HG03139 (cell line): ENCODE measurements around the gene EGR1.
"Not testable (repeated sequence)": the region's sequence is repeated elsewhere in the genome, so short reads cannot be mapped to it uniquely, and the experiment has no call there.

Source experiments
- ATAC-seq: cut with Tn5 transposase; IDR thresholded peaks from one replicate; pipeline ENCODE4 v1.9.1; 2021; ENCODE audit not compliant: unreplicated experiment

EGR1 gene

DNA sequence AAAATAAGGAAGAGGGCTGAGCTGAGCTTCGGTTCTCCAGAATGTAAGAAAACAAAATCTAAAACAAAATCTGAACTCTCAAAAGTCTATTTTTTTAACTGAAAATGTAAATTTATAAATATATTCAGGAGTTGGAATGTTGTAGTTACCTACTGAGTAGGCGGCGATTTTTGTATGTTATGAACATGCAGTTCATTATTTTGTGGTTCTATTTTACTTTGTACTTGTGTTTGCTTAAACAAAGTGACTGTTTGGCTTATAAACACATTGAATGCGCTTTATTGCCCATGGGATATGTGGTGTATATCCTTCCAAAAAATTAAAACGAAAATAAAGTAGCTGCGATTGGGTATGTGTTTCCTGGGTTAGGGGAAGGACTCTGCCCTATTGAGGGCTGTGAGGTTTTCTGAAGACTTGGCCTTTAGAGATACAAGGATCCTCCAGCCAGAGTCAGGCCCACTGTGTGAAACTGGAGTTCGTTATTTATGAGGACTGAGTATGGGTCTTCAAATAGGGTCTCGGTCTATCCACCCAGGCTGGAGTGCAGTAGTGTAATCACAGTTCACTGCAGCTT is 3.8 kb downstream of the EGR1 start:
- ATAC-seq = no peak

DNA sequence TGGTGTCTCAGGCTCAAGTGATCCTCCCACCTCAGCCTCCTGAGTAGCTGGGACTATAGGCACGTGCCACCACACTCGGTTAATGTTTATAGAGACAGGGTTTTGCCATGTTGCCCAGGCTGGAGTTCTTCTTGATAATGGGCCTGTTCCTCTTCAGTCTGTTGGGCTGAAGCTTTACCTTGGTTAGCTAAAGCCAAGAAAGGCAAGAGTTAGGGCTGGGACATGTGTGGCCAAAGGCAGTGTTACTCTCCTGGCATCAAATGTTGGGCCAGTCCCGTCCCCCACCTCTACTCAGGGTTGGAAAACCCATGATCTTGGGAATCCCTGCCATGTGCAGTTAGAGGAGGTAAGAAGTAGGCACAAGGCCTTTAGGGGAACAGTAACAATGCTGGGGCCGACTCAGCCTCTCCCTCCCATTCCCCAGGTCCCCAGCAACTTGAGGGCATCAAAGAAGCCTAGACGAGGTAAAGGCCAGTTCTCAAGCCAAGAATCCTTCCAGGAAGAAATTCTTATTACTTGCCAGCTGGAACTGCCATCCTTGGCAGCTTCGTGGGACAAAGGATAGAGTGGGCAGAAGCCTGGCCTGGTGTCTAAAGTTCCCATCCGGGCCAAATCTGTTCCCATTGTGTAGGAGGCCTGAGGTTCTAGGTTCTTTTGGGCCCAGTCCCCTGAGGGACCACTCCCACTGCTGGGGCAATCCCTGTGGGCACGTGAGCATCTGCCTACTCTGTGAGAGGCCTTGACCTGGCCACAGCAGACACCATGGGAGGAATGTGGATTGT is 4.5 kb downstream of the EGR1 start:
- no peak for ATAC-seq

DNA sequence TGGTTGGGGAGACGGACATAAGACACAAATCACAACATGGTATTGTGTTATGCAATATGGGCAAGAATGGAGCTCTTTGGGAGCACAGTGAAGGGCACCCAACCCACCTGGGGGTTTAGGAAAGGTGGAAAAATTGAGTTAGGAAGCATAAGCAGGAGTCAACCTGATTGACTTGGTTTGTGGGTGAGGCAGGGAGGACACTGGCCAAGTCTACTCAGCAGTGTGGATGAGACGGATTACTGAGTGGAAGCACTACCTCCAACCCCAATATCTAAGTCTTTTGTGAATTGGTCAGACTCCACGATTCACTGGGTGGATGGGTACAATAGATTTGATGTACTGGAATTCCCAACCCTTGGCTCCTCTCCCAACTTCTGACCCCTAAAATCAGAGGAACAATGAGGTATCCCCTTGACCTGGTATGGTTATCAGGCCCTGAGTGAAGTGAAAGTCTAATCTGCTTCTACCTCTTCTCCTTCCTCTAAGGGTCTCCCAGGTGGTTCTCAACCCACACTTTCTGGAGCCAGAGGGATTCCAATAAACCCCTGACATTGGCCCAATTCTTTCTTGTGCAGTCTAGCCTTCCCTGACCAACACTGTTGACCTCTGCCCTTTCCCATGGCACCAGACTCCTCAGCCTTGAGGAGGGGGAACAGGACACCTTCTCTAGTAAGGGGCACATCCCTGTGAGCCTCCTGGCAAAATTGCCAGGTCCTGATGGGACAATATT is 5.2 kb downstream of the EGR1 start:
- ATAC-seq = no peak

DNA sequence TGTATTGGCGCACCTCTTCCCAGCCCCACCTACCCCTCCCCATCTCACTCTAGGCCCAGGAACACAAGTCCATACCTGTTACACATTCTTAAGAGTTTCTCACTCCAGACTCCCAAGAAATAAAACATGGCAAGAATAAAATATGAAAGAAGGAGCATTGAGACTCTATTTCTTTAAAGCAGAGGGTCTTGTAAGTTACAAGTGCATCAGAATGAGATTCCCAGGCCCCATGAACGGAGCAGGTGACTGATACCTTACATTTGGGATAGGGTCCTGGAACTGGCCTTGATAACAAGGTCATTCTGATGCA is 5.7 kb downstream of the EGR1 start:
- ATAC-seq = no peak

DNA sequence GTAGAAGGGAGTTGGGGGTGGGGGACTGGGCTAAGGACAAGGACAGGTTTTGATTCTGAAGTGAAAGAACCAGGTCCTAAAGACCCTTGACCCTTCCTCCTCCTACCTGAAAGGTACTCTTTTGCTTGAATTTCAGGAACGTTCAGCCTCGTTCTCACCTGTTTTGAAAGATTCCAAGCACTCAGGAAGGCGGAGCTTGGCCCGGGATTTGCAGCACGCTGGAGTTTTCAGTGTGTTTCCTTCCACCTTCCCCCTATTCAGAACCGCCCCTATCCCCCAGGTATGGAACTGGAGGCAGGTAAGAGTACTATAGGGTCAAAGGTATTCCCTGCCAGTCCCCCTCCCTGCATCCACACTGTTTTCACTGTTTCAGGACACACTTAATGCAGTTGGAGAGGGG is 7.1 kb downstream of the EGR1 start:
- ATAC-seq = no peak

DNA sequence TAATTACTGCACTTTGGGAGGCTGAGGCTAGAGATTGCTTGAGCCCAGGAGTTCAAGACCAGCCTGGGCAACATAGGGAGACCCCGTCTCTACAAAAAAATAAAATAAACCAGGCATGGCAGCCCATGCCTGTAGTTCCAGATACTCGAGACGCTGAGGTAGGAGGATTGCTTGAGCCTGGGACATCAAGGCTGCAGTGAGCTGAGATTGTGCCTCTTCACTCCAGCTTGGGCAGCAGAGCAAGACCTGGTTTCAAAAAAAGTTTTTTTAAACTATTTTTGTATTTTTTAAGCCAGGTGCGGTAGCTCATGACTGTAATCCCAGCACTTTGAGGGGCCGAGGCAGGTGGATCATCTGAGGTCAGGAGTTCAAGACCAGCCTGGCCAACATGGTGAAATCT is 7.9 kb downstream of the EGR1 start:
- not testable (repeated sequence) for ATAC-seq

DNA sequence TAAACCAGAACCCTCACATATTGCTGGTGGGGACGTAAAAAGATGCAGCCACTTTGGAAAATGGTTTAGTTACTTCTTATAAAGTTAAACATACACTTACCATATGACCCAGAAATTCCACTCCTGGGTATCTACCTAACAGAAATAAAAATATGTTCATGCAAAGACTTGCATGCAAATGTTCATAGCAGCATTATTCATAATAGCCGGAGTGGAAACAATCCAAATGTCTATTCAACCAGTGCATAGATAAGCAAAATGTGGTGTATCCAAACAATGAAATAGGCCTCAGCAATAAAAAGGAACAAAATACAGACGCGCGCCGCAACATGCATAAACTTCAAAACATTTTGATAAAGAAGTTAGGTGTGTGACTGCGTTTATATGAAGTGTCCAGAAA is 11.6 kb downstream of the EGR1 start:
- ATAC-seq = no peak

DNA sequence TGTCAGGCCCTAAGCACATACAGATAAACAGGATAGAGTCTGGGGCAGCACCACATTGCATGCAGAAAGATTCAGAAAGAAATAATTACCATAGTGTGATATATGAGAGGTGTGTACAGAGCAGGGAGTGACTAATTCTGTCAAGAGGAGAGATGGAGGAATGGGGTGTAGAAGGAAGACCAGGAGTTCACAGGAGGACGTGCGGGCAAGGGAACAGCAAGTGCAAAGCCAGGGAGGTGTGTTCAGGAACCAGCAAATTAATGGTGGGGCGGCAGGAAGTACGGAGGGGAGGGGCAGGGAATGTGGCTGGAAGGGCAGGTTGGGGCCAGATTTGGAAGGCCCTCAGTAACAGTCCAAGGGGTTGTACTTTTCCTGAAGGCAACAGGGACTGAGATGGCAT is 17.4 kb downstream of the EGR1 start:
- ATAC-seq = no peak

DNA sequence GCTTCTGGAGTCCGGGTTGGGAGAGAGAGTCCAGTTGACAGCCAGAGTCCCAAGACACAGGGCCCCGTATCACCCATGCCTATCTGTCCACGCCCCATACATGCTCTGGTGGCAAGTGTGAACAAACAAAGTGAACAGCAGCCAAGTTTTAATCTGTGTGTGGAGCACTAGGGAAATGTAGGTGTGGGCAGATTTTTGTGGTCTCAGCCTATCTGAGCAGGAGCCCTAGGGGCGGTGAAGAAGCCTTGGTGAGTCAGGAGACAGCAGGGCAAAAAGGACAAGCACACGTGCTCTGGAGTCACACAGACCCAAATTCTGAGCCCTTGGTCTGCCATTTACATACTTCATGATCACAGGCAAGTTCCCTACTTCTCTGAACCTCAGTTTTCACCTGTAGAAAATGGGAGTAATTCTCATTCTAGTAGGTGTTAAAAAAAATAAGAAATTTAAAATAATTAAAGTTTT is 23.2 kb downstream of the EGR1 start:
- no peak for ATAC-seq

DNA sequence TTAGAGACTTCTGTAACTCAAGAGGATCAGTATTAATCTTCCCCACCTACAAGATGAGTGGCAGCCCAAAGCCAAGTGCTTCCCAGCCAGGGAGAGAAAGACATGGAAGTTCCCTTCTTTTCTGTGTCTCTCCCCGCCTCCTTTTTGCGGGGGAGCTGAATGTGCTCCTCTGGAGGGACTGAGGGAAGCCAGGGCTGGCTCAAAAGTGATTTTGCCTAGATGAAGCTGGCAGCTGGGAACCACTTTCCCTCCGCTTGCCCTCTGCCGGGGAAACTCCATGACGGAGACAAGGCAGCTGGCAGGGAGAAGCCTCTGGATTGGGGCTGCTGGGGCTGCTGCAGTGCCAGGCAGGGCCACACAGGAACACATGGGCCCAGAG is 24.4 kb downstream of the EGR1 start:
- no peak for ATAC-seq

DNA sequence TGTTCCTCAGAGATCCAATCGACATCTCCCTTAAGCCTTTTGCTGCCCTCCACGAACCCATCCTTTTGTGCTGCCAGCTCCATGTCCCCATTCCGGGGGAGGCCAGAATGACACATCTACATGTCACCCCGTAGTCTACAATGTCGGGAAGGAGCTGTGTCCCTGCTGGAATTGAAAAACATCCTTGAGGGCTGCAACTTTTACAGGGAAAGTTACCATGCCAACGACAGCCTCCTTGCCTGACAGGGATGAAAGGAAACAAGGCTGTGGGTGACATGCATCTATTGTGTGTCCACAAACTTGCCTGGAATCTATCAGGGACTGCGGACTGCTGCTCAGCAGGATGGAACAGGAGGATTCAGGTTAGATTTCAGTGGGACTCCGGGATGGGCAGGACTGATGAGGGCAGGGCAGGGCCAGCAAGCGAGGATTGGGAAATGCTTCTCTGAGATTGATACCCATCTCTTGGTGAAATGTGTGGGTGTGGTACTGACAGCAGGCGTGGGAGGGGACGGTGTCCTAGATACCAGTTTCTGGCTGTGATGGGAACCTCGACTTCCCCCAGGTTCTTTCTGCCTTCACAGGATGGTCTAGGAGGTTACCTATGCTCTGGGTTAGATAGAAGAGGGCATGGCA is 25.5 kb downstream of the EGR1 start:
- ATAC-seq = no peak

DNA sequence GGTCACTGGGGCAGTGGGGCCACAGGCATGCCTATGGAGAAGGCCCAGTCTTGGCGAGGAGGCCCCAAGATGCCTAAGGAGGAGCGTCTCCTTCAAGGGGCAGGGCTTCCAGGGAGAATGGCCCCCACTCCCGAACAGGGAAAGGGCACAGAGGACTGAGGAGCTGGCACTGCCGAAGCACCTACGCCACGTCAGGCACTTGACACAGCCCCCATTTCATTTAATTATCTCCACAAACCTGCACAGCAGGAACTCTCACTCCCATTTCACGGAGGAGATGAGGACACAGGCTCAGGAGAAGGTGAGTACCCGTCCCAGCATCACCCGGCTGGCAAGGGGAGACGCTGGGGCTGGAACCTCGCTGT is 26.0 kb downstream of the EGR1 start:
- ATAC-seq = no peak

DNA sequence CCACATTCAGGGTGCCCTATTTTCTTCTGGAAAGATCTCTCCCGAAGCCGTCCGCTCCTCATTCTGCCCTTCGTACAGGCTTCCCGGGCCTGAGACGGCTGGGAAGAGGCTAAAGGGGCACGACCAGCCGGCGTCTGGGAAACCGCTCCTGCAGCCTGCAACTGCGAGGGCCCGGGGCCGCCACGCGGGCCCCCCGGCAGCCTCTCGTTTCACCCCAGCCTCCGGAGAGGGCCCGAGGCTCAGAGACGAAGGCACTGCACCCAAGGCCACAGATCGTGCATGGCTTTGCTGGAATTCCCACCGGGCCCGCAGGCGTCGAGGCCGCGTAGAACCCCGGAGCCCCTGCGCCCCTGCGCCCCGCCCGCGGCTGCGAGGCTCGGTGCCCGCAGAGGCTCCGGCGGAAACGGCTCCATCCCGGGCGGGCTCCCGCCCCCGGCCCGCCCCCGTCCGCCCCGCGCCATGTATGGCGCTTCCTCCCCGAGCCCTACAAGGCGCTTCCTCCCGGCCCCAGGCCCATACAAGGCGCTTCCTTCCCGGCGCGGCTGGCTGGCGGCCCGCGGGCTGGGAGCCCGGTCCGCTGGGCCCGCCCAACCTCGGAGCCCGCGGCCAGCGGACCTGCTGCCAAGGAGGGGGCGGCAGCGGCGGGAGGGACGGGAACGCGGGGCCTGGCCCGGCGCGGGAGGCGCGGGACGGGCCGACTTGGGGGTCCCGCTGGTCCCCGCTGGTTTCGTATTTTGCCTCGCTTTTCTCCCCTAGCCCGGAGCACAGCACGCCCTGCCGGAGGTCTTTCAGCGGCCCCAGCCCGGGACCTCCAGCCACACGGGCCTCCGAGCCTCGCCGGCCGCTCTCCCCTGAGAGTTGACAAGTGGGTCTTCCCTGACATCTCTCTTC is 26.6 kb downstream of the EGR1 start:
- ATAC-seq = peak; percentile 95

DNA sequence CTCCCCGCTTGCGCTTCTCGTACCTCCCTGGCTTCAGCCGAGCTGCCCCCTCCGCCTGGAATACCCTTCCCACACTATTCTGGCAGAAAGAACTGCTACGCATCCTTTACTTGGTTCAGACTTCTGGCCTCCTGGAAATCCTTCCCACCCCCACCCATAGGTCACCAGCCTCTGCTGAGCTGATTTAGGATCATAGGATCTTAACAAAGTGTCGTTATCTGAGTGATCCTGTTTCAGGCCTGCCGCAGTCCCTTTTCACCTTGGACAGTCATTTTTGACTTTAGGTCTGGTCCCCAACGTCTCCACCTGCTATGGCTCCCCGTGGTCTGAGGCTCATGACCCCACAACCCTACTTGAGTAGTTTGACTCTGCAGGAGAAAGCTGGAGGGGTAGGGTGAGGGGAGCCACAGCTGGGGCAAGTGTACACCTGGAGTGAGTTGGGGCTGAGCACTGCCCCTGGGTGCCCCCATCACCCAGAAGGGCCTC is 27.3 kb downstream of the EGR1 start:
- no peak for ATAC-seq

DNA sequence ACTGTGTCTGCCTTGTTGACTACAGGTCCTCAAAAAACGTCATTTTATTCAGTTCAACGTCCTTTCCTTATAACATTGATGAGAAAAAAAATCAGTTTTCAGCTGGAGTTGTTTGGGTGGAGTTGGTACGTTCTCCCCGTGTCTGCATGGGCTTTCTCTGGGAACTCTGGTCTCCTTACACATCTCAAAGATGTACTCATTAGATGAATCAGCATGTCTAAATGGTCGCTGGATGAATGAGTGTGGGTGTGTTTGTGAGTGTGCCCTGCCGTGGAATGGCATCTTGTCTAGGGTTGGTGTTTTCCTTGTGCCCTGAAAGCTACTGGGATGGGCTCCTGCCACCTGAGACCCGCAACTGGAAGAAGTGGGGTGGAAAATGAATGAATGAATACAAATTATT is 30.1 kb downstream of the EGR1 start:
- ATAC-seq = no peak

DNA sequence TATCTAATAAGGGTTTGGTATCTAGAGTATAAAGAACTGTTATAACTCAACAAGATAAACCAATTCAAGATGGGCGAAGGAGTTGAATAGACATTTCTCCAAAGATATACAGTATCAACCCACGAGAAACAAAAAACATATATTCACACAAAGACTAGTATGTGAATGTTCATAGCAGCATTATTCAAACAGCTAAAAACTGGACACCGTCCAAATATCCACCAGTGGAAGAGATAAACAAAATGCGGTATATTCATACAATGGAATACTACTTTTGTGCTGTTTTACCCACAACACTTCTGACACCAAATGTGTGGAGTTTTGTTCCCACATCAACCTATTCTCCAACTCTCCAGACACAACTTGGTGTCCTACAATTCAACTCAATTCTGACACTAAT is 33.1 kb downstream of the EGR1 start:
- no peak for ATAC-seq

DNA sequence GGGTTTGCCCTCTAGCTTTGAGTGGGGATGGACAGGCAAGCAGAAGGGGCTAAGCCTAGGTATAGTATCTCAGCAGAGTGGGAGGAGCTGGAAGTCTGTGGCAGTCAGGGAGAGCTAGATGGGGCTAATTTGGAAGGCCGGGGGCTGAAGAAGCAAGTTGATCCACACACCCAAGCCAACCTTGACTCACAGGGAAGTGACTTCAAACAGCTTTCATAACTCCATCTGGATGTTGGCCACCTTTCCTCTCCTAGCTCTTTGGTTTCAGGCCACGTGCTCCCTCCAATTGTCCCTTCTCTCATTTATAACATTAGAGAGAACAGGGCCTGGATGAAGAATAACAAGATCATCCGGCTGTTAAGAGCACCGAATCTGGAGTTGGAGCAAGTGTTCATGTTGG is 36.8 kb downstream of the EGR1 start:
- no peak for ATAC-seq

DNA sequence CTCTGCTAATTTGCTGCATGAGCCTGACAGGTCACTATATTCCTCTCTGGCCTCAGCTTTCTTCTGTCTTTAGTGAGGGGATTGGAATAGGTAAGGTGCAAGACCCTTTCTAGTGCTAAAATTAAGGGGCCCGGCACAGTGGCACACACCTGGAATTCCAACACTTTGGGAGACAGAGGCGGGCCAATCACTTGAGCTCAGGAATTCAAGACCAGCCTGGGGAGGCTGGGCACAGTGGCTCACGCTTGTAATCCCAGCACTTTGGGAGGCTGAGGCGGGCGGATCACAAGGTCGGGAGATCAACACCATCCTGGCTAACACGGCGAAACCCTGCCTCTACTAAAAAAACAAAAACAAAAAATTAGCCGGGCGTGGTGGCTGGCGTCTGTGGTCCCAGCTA is 37.2 kb downstream of the EGR1 start:
- no peak for ATAC-seq

DNA sequence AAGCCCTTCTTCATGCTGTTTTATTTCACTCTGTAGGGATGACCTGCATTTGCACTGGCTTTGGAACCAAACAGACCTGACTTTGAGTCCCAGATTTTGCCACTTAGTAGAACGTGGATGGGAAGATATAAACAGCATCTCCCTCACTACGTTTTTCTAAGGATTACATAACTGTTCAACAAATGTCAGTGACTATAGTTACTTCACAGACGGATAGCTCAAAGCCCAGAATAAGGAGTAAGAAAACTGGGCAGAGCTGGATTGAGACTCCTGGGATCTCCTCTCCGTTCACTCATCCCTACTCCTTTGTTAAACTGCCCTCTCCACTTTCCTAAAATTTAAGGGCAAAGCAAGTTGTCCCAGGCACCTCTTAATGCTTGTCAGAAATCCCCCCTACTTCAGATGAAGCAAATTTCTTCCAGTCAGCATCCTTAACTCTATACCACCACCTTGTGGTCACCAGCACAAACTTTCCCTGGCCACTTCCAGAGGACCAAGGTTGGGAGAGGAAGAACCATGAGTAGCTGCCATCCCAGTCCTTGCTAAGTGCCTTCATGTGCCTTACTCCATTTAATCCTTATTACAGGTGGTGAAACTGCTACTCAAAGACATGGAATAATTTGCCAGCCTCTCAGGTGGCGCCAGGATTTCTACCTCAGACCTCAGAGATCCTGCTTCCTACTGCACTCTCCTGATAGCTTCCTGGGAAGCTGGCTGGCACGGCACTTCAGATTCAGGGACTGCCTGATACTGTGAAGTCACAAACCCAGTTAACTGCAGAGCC is 38.4 kb downstream of the EGR1 start:
- ATAC-seq = no peak

DNA sequence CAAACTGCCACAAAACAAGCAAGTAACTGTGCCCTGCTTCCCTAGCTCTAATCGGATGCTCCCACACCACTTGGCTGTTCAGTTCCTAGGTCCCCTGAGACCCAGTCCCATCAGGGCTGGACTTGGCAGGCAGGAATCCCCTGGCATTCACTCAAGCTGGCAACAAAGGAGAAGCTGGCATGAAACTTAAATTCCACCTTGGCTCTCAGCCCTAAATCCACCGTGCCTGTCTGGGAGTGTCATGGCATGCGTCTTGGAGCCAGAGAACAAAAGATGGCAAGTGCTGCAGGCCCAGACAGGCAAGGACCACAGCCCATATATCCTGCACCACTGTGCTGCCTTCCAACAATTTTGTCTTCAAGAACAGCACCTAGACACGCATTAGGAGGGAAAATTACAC is 39.5 kb downstream of the EGR1 start:
- no peak for ATAC-seq
